ENCODE measurements around the gene MYO5B.

Gene MYO5B

DNA sequence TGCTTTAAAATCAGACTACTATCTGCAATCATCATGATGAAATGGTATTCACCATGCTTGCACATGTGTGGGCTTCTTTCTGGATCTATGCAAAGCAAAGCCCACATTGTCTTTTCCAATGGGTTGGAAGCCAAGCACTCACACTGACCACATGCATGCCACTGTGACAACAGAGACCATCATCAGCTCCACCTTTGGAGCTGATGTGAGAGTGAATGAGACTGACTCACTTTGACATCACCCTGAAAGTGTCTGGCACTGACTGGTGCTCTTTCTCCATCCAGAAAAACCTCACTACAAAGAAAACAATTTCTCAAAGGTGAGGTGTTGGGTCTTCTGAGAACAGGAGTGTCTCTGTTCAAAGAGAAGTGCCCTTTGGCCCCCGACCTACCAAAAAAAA lies 4.7 kb downstream of the MYO5B start:
- Histone ChIP-seq H3K27ac (ENCODE audit: low read depth, low read length) (no peak overlapping the region), H3K36me3 (ENCODE audit: control insufficient read depth in 5 of 5, insufficient read depth in 5 of 5, low read length in 5 of 5) (no peaks in the 10 kb centered on the region), H3K9ac (ENCODE audit: low read length in 5 of 5) (no peak overlapping the region), H3K4me3 (ENCODE audit: low read depth in 1 of 5, low read length in 5 of 5) (no peak overlapping the region), H3K4me1 (ENCODE audit: control insufficient read depth in 5 of 5, insufficient read depth in 5 of 5, low read length in 5 of 5) (peaks cover 0 to 12% (median 11%) of the 10 kb centered on the region in 5 donors), H3K9me3 (ENCODE audit: control insufficient read depth in 5 of 5, low read length in 5 of 5) (no peaks in the 10 kb centered on the region), H3K27me3 (ENCODE audit: control insufficient read depth in 5 of 5, insufficient read depth in 4 of 5, low read length in 5 of 5) (peaks cover 15 to 26% (median 22%) of the 10 kb centered on the region in 5 donors)

DNA sequence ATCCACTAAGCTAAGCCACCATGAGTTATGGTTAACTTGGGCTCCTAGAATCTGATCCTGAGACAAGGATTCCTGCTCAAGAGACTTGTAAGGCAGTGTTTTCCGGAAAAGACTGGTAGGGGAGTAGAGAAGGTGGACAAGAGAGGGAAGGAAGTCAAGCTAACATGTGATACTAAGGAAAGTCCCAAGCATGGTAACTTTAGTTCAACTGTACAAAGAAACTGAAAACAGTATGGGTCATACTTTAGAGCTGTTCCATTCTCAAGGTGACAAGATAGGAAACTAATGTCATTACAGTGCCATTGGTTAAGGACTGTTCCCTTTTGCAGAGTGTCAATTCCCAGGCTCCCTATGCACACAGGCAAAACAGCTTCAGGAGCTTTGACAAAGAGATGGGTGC lies 5.8 kb downstream of the MYO5B start:
- Histone ChIP-seq H3K4me1 (ENCODE audit: control insufficient read depth in 5 of 5, insufficient read depth in 5 of 5, low read length in 5 of 5) (peaks cover 0 to 8% (median 1%) of the 10 kb centered on the region in 5 donors), H3K36me3 (ENCODE audit: control insufficient read depth in 5 of 5, insufficient read depth in 5 of 5, low read length in 5 of 5) (no peaks in the 10 kb centered on the region), H3K9ac (ENCODE audit: low read length in 5 of 5) (no peak overlapping the region), H3K27me3 (ENCODE audit: control insufficient read depth in 5 of 5, insufficient read depth in 4 of 5, low read length in 5 of 5) (peaks cover 11 to 25% (median 20%) of the 10 kb centered on the region in 5 donors), H3K9me3 (ENCODE audit: control insufficient read depth in 5 of 5, low read length in 5 of 5) (no peaks in the 10 kb centered on the region), H3K4me3 (ENCODE audit: low read depth in 1 of 5, low read length in 5 of 5) (no peak overlapping the region), H3K27ac (ENCODE audit: low read depth, low read length) (no peak overlapping the region)

DNA sequence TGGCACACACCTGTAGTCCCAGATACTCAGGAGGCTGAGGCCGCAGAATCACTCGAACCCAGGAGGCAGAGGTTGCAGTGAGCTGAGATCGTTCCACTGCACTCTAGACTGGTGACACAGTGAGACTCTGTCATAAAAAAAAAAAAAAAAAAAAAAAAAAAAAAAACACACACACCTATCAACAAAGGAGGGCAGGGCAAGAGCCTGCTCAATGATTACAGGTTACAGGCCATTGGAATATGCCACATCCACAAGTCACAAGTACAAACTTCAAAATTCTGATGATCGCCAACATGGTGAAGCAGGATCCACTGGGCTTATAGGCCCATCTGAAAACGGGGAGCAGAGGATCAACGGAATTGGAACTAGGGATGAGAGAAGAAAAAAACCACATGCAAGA lies 6.3 kb downstream of the MYO5B start:
- Histone ChIP-seq H3K4me3 (ENCODE audit: low read depth in 1 of 5, low read length in 5 of 5) (no peak overlapping the region), H3K9me3 (ENCODE audit: control insufficient read depth in 5 of 5, low read length in 5 of 5) (no peaks in the 10 kb centered on the region), H3K4me1 (ENCODE audit: control insufficient read depth in 5 of 5, insufficient read depth in 5 of 5, low read length in 5 of 5) (peaks cover 0 to 4% (median 0%) of the 10 kb centered on the region in 5 donors), H3K27ac (ENCODE audit: low read depth, low read length) (no peak overlapping the region), H3K36me3 (ENCODE audit: control insufficient read depth in 5 of 5, insufficient read depth in 5 of 5, low read length in 5 of 5) (no peaks in the 10 kb centered on the region), H3K9ac (ENCODE audit: low read length in 5 of 5) (no peak overlapping the region), H3K27me3 (ENCODE audit: control insufficient read depth in 5 of 5, insufficient read depth in 4 of 5, low read length in 5 of 5) (peaks cover 6 to 22% (median 17%) of the 10 kb centered on the region in 5 donors)

DNA sequence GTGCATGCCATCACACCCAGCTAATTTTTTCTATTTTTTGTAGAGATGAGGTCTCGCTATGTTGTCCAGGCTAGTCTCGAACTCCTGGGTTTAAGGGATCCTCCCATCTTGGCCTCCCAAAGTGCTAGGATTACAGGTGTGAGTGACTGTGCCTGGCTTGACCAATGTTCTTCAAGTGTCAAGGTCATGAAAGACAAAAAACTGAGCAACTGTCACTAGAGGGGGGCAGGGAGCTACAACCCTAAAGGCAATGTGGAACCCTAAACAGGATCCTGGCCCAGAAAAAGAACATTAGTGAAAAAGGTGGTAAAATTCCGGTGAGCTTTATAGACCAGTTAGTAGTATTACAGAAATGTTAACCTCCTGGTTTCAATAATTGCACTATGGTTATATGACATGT lies 7.3 kb downstream of the MYO5B start:
- Histone ChIP-seq H3K27ac (ENCODE audit: low read depth, low read length) (no peak overlapping the region), H3K9ac (ENCODE audit: low read length in 5 of 5) (no peak overlapping the region), H3K4me1 (ENCODE audit: control insufficient read depth in 5 of 5, insufficient read depth in 5 of 5, low read length in 5 of 5) (no peaks in the 10 kb centered on the region), H3K9me3 (ENCODE audit: control insufficient read depth in 5 of 5, low read length in 5 of 5) (no peaks in the 10 kb centered on the region), H3K27me3 (ENCODE audit: control insufficient read depth in 5 of 5, insufficient read depth in 4 of 5, low read length in 5 of 5) (peaks cover 0 to 14% (median 12%) of the 10 kb centered on the region in 5 donors), H3K36me3 (ENCODE audit: control insufficient read depth in 5 of 5, insufficient read depth in 5 of 5, low read length in 5 of 5) (no peaks in the 10 kb centered on the region), H3K4me3 (ENCODE audit: low read depth in 1 of 5, low read length in 5 of 5) (no peak overlapping the region)

GRCh38 chr18:50186385-50186784 lies 8.6 kb downstream of the MYO5B start:
- H3K9ac ChIP-seq (ENCODE audit: low read length in 5 of 5) = no peak overlapping the region
- no peak overlapping the region for H3K4me3 ChIP-seq (ENCODE audit: low read depth in 1 of 5, low read length in 5 of 5)
- H3K27ac ChIP-seq (ENCODE audit: low read depth, low read length) = no peak overlapping the region
- peaks cover 0 to 17% (median 6%) of the 10 kb centered on the region in 5 donors for H3K27me3 ChIP-seq (ENCODE audit: control insufficient read depth in 5 of 5, insufficient read depth in 4 of 5, low read length in 5 of 5)
- H3K36me3 ChIP-seq (ENCODE audit: control insufficient read depth in 5 of 5, insufficient read depth in 5 of 5, low read length in 5 of 5) = no peaks in the 10 kb centered on the region
- no peaks in the 10 kb centered on the region for H3K4me1 ChIP-seq (ENCODE audit: control insufficient read depth in 5 of 5, insufficient read depth in 5 of 5, low read length in 5 of 5)
- H3K9me3 ChIP-seq (ENCODE audit: control insufficient read depth in 5 of 5, low read length in 5 of 5) = no peaks in the 10 kb centered on the region

- Histone ChIP-seq H3K9ac (ENCODE audit: low read length in 5 of 5) (no peak overlapping the region), H3K36me3 (ENCODE audit: control insufficient read depth in 5 of 5, insufficient read depth in 5 of 5, low read length in 5 of 5) (no peaks in the 10 kb centered on the region), H3K27ac (ENCODE audit: low read depth, low read length) (no peak overlapping the region), H3K27me3 (ENCODE audit: control insufficient read depth in 5 of 5, insufficient read depth in 4 of 5, low read length in 5 of 5) (peaks cover 0 to 11% (median 7%) of the 10 kb centered on the region in 5 donors), H3K4me1 (ENCODE audit: control insufficient read depth in 5 of 5, insufficient read depth in 5 of 5, low read length in 5 of 5) (no peaks in the 10 kb centered on the region), H3K4me3 (ENCODE audit: low read depth in 1 of 5, low read length in 5 of 5) (no peak overlapping the region), H3K9me3 (ENCODE audit: control insufficient read depth in 5 of 5, low read length in 5 of 5) (no peaks in the 10 kb centered on the region)
These were observed 11.4 kb downstream of the MYO5B start for GRCh38 chr18:50183556-50183955.

DNA sequence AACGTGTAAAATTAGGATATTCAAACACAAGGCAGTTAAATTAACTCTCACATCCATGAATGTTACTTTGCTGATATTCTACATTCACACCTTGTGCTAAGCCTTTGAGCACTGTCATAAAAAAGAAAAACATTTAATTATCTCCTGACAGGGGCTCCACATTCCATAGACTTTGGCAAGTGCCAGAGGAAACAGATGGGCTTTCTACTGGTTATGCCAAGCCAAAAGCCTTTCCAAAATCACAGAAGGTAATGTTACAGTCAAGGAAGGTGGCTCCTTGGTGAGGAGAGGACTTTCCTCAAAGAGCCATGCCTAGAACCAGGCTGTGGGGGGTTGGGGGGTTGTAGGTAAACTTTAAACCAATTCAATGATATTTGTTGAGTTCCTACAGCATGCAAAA lies 12.4 kb downstream of the MYO5B start:
- Histone ChIP-seq H3K27me3 (ENCODE audit: control insufficient read depth in 5 of 5, insufficient read depth in 4 of 5, low read length in 5 of 5) (peaks cover 0 to 11% (median 7%) of the 10 kb centered on the region in 5 donors), H3K4me1 (ENCODE audit: control insufficient read depth in 5 of 5, insufficient read depth in 5 of 5, low read length in 5 of 5) (no peaks in the 10 kb centered on the region), H3K36me3 (ENCODE audit: control insufficient read depth in 5 of 5, insufficient read depth in 5 of 5, low read length in 5 of 5) (no peaks in the 10 kb centered on the region), H3K4me3 (ENCODE audit: low read depth in 1 of 5, low read length in 5 of 5) (no peak overlapping the region), H3K9ac (ENCODE audit: low read length in 5 of 5) (no peak overlapping the region), H3K27ac (ENCODE audit: low read depth, low read length) (no peak overlapping the region), H3K9me3 (ENCODE audit: control insufficient read depth in 5 of 5, low read length in 5 of 5) (no peaks in the 10 kb centered on the region)

DNA sequence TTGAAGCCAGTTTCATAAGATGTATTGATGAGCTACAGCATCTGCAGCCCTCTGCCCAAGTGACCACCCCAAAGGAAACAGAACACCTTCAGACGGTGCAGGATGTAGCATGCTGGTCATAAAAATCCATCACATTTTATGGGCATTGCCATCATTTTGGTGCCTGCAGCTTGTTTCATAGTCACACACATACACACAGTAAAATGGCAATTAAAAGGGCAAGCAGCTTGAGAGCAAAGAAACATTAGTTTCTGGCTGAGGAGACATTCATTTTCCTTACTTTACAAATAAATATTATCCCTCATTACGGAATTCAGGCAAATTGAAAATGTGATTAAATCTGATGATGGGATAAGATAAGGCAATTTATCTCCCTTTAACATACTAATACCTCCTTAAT lies 13.4 kb downstream of the MYO5B start:
- Histone ChIP-seq H3K9ac (ENCODE audit: low read length in 5 of 5) (no peak overlapping the region), H3K27me3 (ENCODE audit: control insufficient read depth in 5 of 5, insufficient read depth in 4 of 5, low read length in 5 of 5) (peaks cover 0 to 11% (median 7%) of the 10 kb centered on the region in 5 donors), H3K27ac (ENCODE audit: low read depth, low read length) (no peak overlapping the region), H3K9me3 (ENCODE audit: control insufficient read depth in 5 of 5, low read length in 5 of 5) (no peaks in the 10 kb centered on the region), H3K4me1 (ENCODE audit: control insufficient read depth in 5 of 5, insufficient read depth in 5 of 5, low read length in 5 of 5) (no peaks in the 10 kb centered on the region), H3K36me3 (ENCODE audit: control insufficient read depth in 5 of 5, insufficient read depth in 5 of 5, low read length in 5 of 5) (no peaks in the 10 kb centered on the region), H3K4me3 (ENCODE audit: low read depth in 1 of 5, low read length in 5 of 5) (no peak overlapping the region)

DNA sequence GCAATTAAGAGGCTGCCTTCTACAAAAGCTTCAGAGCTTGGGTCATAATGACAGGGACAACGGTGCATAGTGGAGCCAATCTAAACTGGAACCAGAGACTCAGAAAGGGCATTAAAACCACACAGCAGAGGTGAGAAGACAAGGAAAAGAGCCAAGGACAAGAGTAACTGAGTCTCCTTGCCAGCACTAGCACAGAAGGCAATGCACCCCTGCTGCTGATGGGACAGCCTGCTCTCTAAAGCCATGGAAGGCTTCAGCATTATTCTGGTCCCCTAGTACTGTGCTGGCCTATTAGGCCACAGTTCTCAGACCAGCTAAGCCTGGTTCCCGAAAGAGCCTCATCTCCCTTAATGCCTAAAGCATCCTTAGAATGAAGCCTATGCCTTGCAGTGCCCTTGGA lies 15.5 kb downstream of the MYO5B start:
- Histone ChIP-seq H3K9ac (ENCODE audit: low read length in 5 of 5) (no peak overlapping the region), H3K36me3 (ENCODE audit: control insufficient read depth in 5 of 5, insufficient read depth in 5 of 5, low read length in 5 of 5) (no peaks in the 10 kb centered on the region), H3K9me3 (ENCODE audit: control insufficient read depth in 5 of 5, low read length in 5 of 5) (no peaks in the 10 kb centered on the region), H3K27ac (ENCODE audit: low read depth, low read length) (no peak overlapping the region), H3K4me3 (ENCODE audit: low read depth in 1 of 5, low read length in 5 of 5) (no peak overlapping the region), H3K4me1 (ENCODE audit: control insufficient read depth in 5 of 5, insufficient read depth in 5 of 5, low read length in 5 of 5) (no peaks in the 10 kb centered on the region), H3K27me3 (ENCODE audit: control insufficient read depth in 5 of 5, insufficient read depth in 4 of 5, low read length in 5 of 5) (peaks cover 0 to 9% (median 7%) of the 10 kb centered on the region in 5 donors)

DNA sequence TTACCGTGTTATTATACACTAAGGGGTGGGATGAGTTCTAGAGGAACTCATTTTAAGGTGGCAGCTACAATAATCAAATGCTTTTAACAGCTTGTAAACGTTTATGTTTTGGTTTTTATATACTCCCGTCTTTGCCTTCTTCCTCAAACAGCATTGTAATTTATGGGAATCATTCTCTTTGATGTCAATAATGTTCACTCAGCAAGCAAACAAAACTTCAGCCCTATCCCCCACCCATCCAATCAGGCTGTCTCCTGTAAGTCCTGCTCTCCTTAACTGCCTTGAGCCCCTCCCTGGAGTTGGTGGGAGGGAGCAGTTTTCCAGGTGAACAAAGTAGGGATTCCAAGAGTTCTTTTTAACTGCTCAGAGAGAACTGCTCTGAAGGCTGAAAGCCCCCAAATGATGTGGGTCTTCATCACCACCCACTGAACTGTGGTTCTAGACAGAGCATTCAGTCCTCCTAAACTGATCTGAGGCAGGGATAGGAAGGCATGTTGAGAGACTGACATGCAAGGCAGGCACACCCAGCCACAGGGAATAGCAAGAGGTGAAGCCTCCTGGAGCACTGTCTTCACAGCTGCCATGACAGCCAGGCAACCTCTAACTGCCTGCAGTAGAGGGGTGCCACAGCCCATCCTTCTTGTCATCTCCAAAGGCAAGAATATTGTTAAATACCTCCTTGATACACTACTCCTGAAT lies 17.5 kb downstream of the MYO5B start:
- H3K27ac ChIP-seq (ENCODE audit: low read depth, low read length) = no peak overlapping the region
- no peaks in the 10 kb centered on the region for H3K36me3 ChIP-seq (ENCODE audit: control insufficient read depth in 5 of 5, insufficient read depth in 5 of 5, low read length in 5 of 5)
- H3K27me3 ChIP-seq (ENCODE audit: control insufficient read depth in 5 of 5, insufficient read depth in 4 of 5, low read length in 5 of 5) = peaks cover 0 to 4% (median 2%) of the 10 kb centered on the region in 5 donors
- no peaks in the 10 kb centered on the region for H3K9me3 ChIP-seq (ENCODE audit: control insufficient read depth in 5 of 5, low read length in 5 of 5)
- H3K4me1 ChIP-seq (ENCODE audit: control insufficient read depth in 5 of 5, insufficient read depth in 5 of 5, low read length in 5 of 5) = no peaks in the 10 kb centered on the region
- no peak overlapping the region for H3K4me3 ChIP-seq (ENCODE audit: low read depth in 1 of 5, low read length in 5 of 5)
- no peak overlapping the region for H3K9ac ChIP-seq (ENCODE audit: low read length in 5 of 5)
